Right atrium auricular region (tissue), 2 donors: Measurements from ENCODE around the gene SLC19A1. TPM values are rescaled to one million over a fixed set of nuclear protein-coding genes. Genes with fewer than 3 reads are reported as not detected.

Source experiments
- DNase-seq: peaks from one replicate; pipeline ENCODE4 v3.0.0-alpha.2; 2019; ENCODE audit warnings: low spot score
- H3K27ac ChIP-seq, 2 donors: fragments of 200-600 bp; sonication (generic); 1 replicate in 1 of 2; 2 replicates in 1 of 2; pipeline ENCODE4 v1.5.1; 2016 to 2019
- H3K27me3 ChIP-seq, 2 donors: fragments of 200-600 bp; sonication (generic); one replicate each; pipeline versions ENCODE4 v1.5.1 to v1.6.0; 2017 to 2019
- H3K36me3 ChIP-seq: fragments of 200-600 bp; sonication (generic); one replicate; pipeline ENCODE4 v1.5.1; 2016
- H3K4me1 ChIP-seq, 2 donors: fragments of 200-600 bp; sonication (generic); one replicate each; pipeline versions ENCODE4 v1.5.1 to v1.6.0; 2017 to 2019
- H3K4me3 ChIP-seq, 2 donors: fragments of 200-600 bp; sonication (generic); 1 replicate in 1 of 2; 2 replicates in 1 of 2; pipeline ENCODE4 v1.5.1; 2017 to 2019; ENCODE audit warnings: mild to moderate bottlenecking in 1 of 2, moderate library complexity in 1 of 2
- H3K9me3 ChIP-seq, 2 donors: fragments of 200-600 bp; sonication (generic); one replicate each; pipeline ENCODE4 v1.5.1; 2019
- total RNA-seq, 2 donors: library from RNA; depleted of rRNA; stranded (reverse); fragments of >200 nt; gene quantifications; one replicate each; pipeline ENCODE4 v1.1.0, GENCODE V29; 2016
- TF ChIP-seq, protein P1 (sequence below), 2 donors: fragments of 200-600 bp; sonication (generic); IDR thresholded peaks; one replicate each; pipeline ENCODE4 v1.5.1; 2019; ENCODE audit warnings: antibody characterized with exemption in 2 of 2

The SLC19A1 gene
- total RNA-seq, 2 donors from 2014 or later, result 2.2 to 5.3 TPM

DNA sequence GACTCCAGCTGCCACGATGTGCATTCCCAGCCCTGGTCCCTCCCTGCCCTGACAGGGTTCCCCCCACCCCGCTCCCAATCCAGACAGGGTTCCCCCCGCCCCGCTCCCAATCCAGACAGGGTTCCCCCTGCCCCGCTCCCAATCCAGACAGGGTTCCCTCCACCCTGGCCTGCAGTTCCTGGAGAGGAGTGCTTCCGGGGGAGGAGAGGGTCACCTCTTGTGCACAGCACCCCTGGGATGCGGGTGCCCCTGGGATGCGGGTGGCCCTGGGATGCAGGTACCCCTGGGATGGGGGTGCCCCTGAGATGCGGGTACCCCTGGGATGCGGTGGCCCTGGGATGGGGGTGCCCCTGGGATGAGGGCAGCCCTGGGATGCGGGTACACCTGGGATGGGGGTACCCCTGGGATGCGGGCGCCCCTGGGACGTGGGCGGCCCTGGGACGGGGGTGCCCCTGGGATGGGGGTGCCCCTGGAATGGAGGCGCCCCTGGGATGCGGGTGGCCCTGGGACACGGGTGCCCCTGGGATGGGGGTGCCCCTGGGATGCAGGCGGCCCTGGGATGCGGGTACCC, 36.7 kb upstream of the SLC19A1 start:
- Histone ChIP-seq H3K4me3 (no peak overlapping the region), H3K4me1 (no peaks in the 10 kb centered on the region), H3K36me3 (no peaks in the 10 kb centered on the region), H3K27ac (no peak overlapping the region), H3K9me3 (peaks cover 0 to 3% of the 10 kb centered on the region in 2 donors), H3K27me3 (no peaks in the 10 kb centered on the region)
- TF ChIP-seq, protein P1, sequence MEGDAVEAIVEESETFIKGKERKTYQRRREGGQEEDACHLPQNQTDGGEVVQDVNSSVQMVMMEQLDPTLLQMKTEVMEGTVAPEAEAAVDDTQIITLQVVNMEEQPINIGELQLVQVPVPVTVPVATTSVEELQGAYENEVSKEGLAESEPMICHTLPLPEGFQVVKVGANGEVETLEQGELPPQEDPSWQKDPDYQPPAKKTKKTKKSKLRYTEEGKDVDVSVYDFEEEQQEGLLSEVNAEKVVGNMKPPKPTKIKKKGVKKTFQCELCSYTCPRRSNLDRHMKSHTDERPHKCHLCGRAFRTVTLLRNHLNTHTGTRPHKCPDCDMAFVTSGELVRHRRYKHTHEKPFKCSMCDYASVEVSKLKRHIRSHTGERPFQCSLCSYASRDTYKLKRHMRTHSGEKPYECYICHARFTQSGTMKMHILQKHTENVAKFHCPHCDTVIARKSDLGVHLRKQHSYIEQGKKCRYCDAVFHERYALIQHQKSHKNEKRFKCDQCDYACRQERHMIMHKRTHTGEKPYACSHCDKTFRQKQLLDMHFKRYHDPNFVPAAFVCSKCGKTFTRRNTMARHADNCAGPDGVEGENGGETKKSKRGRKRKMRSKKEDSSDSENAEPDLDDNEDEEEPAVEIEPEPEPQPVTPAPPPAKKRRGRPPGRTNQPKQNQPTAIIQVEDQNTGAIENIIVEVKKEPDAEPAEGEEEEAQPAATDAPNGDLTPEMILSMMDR (IDR thresholded peaks at IDR 0.05), result no peak
- no peak for DNase-seq

DNA sequence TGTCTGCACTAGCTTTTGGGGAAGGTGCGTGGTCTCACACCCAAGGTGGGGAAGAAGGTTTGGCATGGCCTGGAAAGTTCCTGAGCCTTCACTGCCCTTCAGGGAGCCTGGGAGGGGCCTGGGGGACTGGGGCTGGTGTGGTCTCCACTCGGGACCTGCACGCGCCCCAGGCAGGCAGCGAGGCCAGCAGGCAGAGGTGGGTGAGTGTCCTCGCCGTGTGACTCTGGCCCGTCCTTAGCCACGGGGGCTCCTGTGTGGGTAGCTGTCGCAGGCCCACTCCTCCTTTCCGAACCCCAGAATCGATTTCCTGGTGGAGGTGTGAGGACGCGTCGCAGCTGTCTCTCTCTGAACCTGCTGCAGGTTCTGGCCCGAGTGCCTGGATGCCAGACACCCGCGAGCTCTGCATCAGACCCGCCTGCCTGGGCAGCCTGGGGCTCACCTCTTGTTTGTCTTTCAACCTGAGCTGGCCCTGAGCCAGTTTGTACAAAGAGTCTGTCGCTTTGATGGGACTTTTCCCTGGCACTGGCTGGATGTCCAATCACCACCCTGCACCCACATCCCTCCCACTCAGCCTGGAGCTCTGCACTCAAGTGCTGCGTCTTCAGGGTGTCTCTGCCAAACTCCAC, 36.0 kb upstream of the SLC19A1 start:
- no peak overlapping the region for H3K4me3 ChIP-seq
- no peaks in the 10 kb centered on the region for H3K27me3 ChIP-seq
- H3K4me1 ChIP-seq, result no peaks in the 10 kb centered on the region
- DNase-seq, result no peak
- H3K27ac ChIP-seq, result no peak overlapping the region
- peaks cover 0 to 3% of the 10 kb centered on the region in 2 donors for H3K9me3 ChIP-seq
- TF ChIP-seq, protein P1 (IDR thresholded peaks at IDR 0.05), result no peak
- no peaks in the 10 kb centered on the region for H3K36me3 ChIP-seq

- TF ChIP-seq, protein P1 (IDR thresholded peaks at IDR 0.05), result no peak
- H3K27me3 ChIP-seq, result no peaks in the 10 kb centered on the region
- DNase-seq, result no peak
These were observed 35.5 kb upstream of the SLC19A1 start for GRCh38 chr21:45577801-45578175.

GRCh38 chr21:45576838-45577737, 34.8 kb upstream of the SLC19A1 start:
- no peak for DNase-seq
- TF ChIP-seq, protein P1 (IDR thresholded peaks at IDR 0.05), result no peak
- Histone ChIP-seq H3K4me1 (no peaks in the 10 kb centered on the region), H3K9me3 (no peaks in the 10 kb centered on the region), H3K4me3 (no peak overlapping the region), H3K36me3 (no peaks in the 10 kb centered on the region), H3K27ac (no peak overlapping the region), H3K27me3 (no peaks in the 10 kb centered on the region)

More at GRCh38 chr21:45577801-45578175, 35.5 kb upstream of the SLC19A1 start:
- no peak overlapping the region for H3K4me3 ChIP-seq
- H3K4me1 ChIP-seq, result no peaks in the 10 kb centered on the region
- no peak overlapping the region for H3K27ac ChIP-seq
- H3K9me3 ChIP-seq, result peaks cover 0 to 2% of the 10 kb centered on the region in 2 donors
- H3K36me3 ChIP-seq, result no peaks in the 10 kb centered on the region

DNA sequence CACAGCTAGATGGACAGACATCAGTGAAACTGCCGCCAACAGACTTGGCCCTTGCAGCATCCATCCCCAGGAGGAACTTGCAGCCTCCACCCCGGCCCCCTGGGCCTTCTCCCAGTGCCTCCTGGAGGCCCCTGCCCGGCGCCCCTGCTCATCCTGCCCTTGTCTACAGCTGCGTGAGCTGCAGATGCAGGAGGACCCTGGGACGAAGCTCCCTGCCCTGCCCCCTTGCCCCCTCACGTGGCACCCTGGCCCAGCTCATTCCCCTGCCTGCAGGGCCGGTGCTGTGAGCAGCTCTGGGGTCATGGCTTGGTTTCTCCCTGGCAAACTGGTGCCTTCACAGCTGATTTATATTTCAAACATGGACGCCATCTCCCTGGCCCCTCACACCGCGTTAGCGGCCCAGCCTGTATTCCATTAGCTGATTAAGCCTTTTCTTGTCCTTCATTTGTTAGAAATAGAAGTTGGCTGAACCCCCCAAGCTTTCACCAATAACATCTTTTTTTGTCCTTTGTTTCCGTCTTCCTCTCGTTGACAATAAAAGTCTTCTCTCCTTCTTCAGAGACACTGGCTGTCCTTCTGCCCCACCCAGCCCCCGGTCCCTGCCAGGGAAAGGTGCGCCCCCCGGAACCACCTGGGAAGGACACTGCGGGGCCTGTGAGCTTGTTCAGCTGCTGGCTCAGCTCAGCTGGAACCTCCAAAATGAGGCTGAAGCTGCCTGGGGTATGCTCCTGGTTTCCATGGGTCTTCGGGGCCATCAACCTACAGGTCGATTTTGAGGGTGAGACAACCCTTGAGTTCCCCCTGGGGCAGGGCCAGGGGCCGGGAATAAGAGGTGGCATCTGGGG, 34.0 kb upstream of the SLC19A1 start:
- no peaks in the 10 kb centered on the region for H3K4me1 ChIP-seq
- TF ChIP-seq, protein P1 (IDR thresholded peaks at IDR 0.05), result no peak
- no peak for DNase-seq
- no peaks in the 10 kb centered on the region for H3K9me3 ChIP-seq
- no peak overlapping the region for H3K4me3 ChIP-seq
- no peak overlapping the region for H3K27ac ChIP-seq
- no peaks in the 10 kb centered on the region for H3K27me3 ChIP-seq
- no peaks in the 10 kb centered on the region for H3K36me3 ChIP-seq
